Suprapubic skin (tissue), 4 donors: Measurements from ENCODE around the gene MYO7B.

ENCODE experiments used
- EP300 ChIP-seq: sonication (generic); formaldehyde crosslinking; IDR thresholded peaks from one replicate; pipeline ENCODE4 v1.6.1; 2017; ENCODE audit warnings: antibody characterized with exemption
- POLR2A ChIP-seq, 2 donors: fragments of 450-650 bp; IDR thresholded peaks; one replicate each; pipeline ENCODE4 v1.6.1; 2017; ENCODE audit warnings: antibody characterized with exemption in 2 of 2, mild to moderate bottlenecking in 2 of 2, moderate library complexity in 2 of 2
- POLR2AphosphoS5 ChIP-seq, 3 donors: sonication (generic); formaldehyde crosslinking; IDR thresholded peaks; one replicate each; pipeline ENCODE4 v1.6.1; 2017; ENCODE audit warnings: antibody characterized with exemption in 3 of 3
- TF ChIP-seq, protein P1 (sequence below), 2 donors: fragments of 200-600 bp in 1 of 2; fragments of 450-650 bp in 1 of 2; sonication (generic) in 1 of 2; IDR thresholded peaks; one replicate each; pipeline ENCODE4 v1.5.1; 2016 to 2019; ENCODE audit warnings: antibody characterized with exemption in 2 of 2, mild to moderate bottlenecking in 1 of 2, moderate library complexity in 1 of 2

DNA sequence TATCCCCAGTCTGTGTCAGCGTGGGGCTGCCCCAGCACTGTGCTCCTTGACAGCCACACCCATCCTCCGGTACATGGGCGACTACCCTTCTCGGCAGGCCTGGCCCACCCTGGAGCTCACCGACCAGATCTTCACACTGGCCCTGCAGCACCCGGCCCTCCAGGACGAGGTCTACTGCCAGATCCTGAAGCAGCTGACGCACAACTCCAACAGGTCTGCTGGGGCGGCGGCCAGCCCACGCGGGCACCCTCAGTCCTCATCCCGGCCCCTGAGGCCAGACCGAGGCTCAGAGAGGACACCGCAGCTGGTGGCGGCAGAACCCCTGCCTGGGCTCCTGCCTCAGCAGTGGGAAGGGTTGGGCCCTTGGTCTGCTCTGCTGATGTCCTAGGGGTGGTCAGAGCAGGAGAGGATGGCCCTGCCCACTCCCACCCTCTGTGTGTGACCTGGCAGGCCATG, 96.1 kb downstream of the MYO7B start:
- TF ChIP-seq, protein P1, sequence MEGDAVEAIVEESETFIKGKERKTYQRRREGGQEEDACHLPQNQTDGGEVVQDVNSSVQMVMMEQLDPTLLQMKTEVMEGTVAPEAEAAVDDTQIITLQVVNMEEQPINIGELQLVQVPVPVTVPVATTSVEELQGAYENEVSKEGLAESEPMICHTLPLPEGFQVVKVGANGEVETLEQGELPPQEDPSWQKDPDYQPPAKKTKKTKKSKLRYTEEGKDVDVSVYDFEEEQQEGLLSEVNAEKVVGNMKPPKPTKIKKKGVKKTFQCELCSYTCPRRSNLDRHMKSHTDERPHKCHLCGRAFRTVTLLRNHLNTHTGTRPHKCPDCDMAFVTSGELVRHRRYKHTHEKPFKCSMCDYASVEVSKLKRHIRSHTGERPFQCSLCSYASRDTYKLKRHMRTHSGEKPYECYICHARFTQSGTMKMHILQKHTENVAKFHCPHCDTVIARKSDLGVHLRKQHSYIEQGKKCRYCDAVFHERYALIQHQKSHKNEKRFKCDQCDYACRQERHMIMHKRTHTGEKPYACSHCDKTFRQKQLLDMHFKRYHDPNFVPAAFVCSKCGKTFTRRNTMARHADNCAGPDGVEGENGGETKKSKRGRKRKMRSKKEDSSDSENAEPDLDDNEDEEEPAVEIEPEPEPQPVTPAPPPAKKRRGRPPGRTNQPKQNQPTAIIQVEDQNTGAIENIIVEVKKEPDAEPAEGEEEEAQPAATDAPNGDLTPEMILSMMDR (IDR thresholded peaks at IDR 0.05): no peak
- no peak for TF ChIP-seq POLR2A (IDR thresholded peaks at IDR 0.05)
- TF ChIP-seq POLR2AphosphoS5 (IDR thresholded peaks at IDR 0.05): no peak
- TF ChIP-seq EP300: no peak
